MG63 (cell line): ENCODE results near the gene ZNF823. TPM values are rescaled to one million over a fixed set of nuclear protein-coding genes. Genes with fewer than 3 reads are reported as not detected.

Experiments
- total RNA-seq: library from RNA; depleted of rRNA; stranded (reverse); fragments of >200 nt; shearing (Covaris generic); gene quantifications from 2 replicates; pipeline ENCODE4 v1.2.3, GENCODE V29; 2014; ENCODE audit warnings: low replicate concordance; rRNA removed

Gene ZNF823
- total RNA-seq, 1 experiment from 2014 or later: 14.8 TPM

Other genes starting within 250 kb of the ZNF823 start
- 7.4 and 12.8 TPM in 2 replicates for gene ZNF653, start 233.1 kb downstream of the ZNF823 start, total RNA-seq
- gene ECSIT, start 209.8 kb downstream of the ZNF823 start, total RNA-seq: 139 and 196 TPM in 2 replicates
- gene CNN1, start 200.1 kb downstream of the ZNF823 start, total RNA-seq: 0.46 TPM in 1 of 2 replicates, not detected in the other
- 51.6 and 111 TPM in 2 replicates for gene ELOF1, start 179.7 kb downstream of the ZNF823 start, total RNA-seq
- not detected in 2 replicates for gene ACP5, start 161.3 kb downstream of the ZNF823 start, total RNA-seq
- gene ZNF627, start 141.5 kb downstream of the ZNF823 start, total RNA-seq: 32.4 and 33.2 TPM in 2 replicates
- gene ZNF441, start 28.1 kb upstream of the ZNF823 start, total RNA-seq: 5.7 and 21.8 TPM in 2 replicates
- not detected in 2 replicates for gene ZNF491, start 59.6 kb upstream of the ZNF823 start, total RNA-seq
- 13.6 and 20.9 TPM in 2 replicates for gene ZNF440, start 75.3 kb upstream of the ZNF823 start, total RNA-seq
- gene ZNF439, start 109.8 kb upstream of the ZNF823 start, total RNA-seq: 0.40 and 0.64 TPM in 2 replicates
- not detected in 2 replicates for gene ZNF69, start 148.8 kb upstream of the ZNF823 start, total RNA-seq
- gene ZNF700, start 186.2 kb upstream of the ZNF823 start, total RNA-seq: 19.3 and 24.5 TPM in 2 replicates
- 0.22 and 0.40 TPM in 2 replicates for gene ZNF763, start 226.1 kb upstream of the ZNF823 start, total RNA-seq